PC-9 (cell line): ENCODE data around the gene HSPA1L.

Experiments
- EZH2 ChIP-seq: fragments of 200-600 bp; sonication (generic); IDR thresholded peaks from 2 replicates; pipeline ENCODE4 v1.8.0; 2017; ENCODE audit warnings: antibody characterized with exemption, low read depth
- TF ChIP-seq, protein P1 (sequence below): fragments of 200-600 bp; sonication (generic); conservative IDR thresholded peaks from 2 replicates; pipeline ENCODE4 v1.6.1; 2017; ENCODE audit warnings: mixed run types, antibody characterized with exemption, mild to moderate bottlenecking, moderate library complexity

- TF ChIP-seq, protein P1, sequence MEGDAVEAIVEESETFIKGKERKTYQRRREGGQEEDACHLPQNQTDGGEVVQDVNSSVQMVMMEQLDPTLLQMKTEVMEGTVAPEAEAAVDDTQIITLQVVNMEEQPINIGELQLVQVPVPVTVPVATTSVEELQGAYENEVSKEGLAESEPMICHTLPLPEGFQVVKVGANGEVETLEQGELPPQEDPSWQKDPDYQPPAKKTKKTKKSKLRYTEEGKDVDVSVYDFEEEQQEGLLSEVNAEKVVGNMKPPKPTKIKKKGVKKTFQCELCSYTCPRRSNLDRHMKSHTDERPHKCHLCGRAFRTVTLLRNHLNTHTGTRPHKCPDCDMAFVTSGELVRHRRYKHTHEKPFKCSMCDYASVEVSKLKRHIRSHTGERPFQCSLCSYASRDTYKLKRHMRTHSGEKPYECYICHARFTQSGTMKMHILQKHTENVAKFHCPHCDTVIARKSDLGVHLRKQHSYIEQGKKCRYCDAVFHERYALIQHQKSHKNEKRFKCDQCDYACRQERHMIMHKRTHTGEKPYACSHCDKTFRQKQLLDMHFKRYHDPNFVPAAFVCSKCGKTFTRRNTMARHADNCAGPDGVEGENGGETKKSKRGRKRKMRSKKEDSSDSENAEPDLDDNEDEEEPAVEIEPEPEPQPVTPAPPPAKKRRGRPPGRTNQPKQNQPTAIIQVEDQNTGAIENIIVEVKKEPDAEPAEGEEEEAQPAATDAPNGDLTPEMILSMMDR = no peak
- no peak for TF ChIP-seq EZH2
Observed at GRCh38 chr6:31834367-31835250, 19.5 kb upstream of the HSPA1L start.
